ENCODE results near the gene IQSEC2.

The IQSEC2 gene

GRCh38 chrX:53246231-53246630 lies 35.2 kb downstream of the IQSEC2 start:
- H3K36me3 ChIP-seq (ENCODE audit: control insufficient read depth, insufficient read depth, low read length): no peaks in the 10 kb centered on the region
- H3K4me3 ChIP-seq (ENCODE audit: insufficient read depth, low read depth, low read length, poor library complexity, severe bottlenecking): no peak overlapping the region
- DNase-seq: no peak
- H3K27me3 ChIP-seq (replicated peaks; ENCODE audit: control insufficient read depth, insufficient read depth, low read length, poor library complexity, severe bottlenecking): no peaks in the 10 kb centered on the region
- no peaks in the 10 kb centered on the region for H3K4me1 ChIP-seq (ENCODE audit: control insufficient read depth, insufficient read depth, low read length, poor library complexity, severe bottlenecking)
- no peaks in the 10 kb centered on the region for H3K9me3 ChIP-seq (ENCODE audit: control insufficient read depth, low read length)
- H3K27ac ChIP-seq (ENCODE audit: insufficient read depth, low read length, poor library complexity, severe bottlenecking): no peak overlapping the region

- Histone ChIP-seq H3K27me3 (replicated peaks; ENCODE audit: control insufficient read depth, insufficient read depth, low read length, poor library complexity, severe bottlenecking) (no peaks in the 10 kb centered on the region), H3K27ac (ENCODE audit: insufficient read depth, low read length, poor library complexity, severe bottlenecking) (no peak overlapping the region), H3K4me1 (ENCODE audit: control insufficient read depth, insufficient read depth, low read length, poor library complexity, severe bottlenecking) (no peaks in the 10 kb centered on the region), H3K36me3 (ENCODE audit: control insufficient read depth, insufficient read depth, low read length) (no peaks in the 10 kb centered on the region), H3K4me3 (ENCODE audit: insufficient read depth, low read depth, low read length, poor library complexity, severe bottlenecking) (no peak overlapping the region), H3K9me3 (ENCODE audit: control insufficient read depth, low read length) (no peaks in the 10 kb centered on the region)
- DNase-seq: no peak
Observed at GRCh38 chrX:53244610-53245009, 36.8 kb downstream of the IQSEC2 start.

GRCh38 chrX:53242310-53242709 lies 39.1 kb downstream of the IQSEC2 start:
- H3K36me3 ChIP-seq (ENCODE audit: control insufficient read depth, insufficient read depth, low read length): no peaks in the 10 kb centered on the region
- H3K27ac ChIP-seq (ENCODE audit: insufficient read depth, low read length, poor library complexity, severe bottlenecking): no peak overlapping the region
- no peaks in the 10 kb centered on the region for H3K27me3 ChIP-seq (replicated peaks; ENCODE audit: control insufficient read depth, insufficient read depth, low read length, poor library complexity, severe bottlenecking)
- H3K9me3 ChIP-seq (ENCODE audit: control insufficient read depth, low read length): no peaks in the 10 kb centered on the region
- no peaks in the 10 kb centered on the region for H3K4me1 ChIP-seq (ENCODE audit: control insufficient read depth, insufficient read depth, low read length, poor library complexity, severe bottlenecking)
- no peak overlapping the region for H3K4me3 ChIP-seq (ENCODE audit: insufficient read depth, low read depth, low read length, poor library complexity, severe bottlenecking)
- DNase-seq: no peak

- Histone ChIP-seq H3K9me3 (ENCODE audit: control insufficient read depth, low read length) (no peaks in the 10 kb centered on the region), H3K27ac (ENCODE audit: insufficient read depth, low read length, poor library complexity, severe bottlenecking) (no peak overlapping the region), H3K4me1 (ENCODE audit: control insufficient read depth, insufficient read depth, low read length, poor library complexity, severe bottlenecking) (no peaks in the 10 kb centered on the region), H3K36me3 (ENCODE audit: control insufficient read depth, insufficient read depth, low read length) (no peaks in the 10 kb centered on the region), H3K4me3 (ENCODE audit: insufficient read depth, low read depth, low read length, poor library complexity, severe bottlenecking) (no peak overlapping the region), H3K27me3 (replicated peaks; ENCODE audit: control insufficient read depth, insufficient read depth, low read length, poor library complexity, severe bottlenecking) (no peaks in the 10 kb centered on the region)
- DNase-seq: no peak
Observed at GRCh38 chrX:53241558-53241957, 39.8 kb downstream of the IQSEC2 start.

GRCh38 chrX:53239474-53239873 lies 41.9 kb downstream of the IQSEC2 start:
- no peaks in the 10 kb centered on the region for H3K36me3 ChIP-seq (ENCODE audit: control insufficient read depth, insufficient read depth, low read length)
- no peak overlapping the region for H3K4me3 ChIP-seq (ENCODE audit: insufficient read depth, low read depth, low read length, poor library complexity, severe bottlenecking)
- no peak overlapping the region for H3K27ac ChIP-seq (ENCODE audit: insufficient read depth, low read length, poor library complexity, severe bottlenecking)
- H3K4me1 ChIP-seq (ENCODE audit: control insufficient read depth, insufficient read depth, low read length, poor library complexity, severe bottlenecking): no peaks in the 10 kb centered on the region
- no peak for DNase-seq
- no peaks in the 10 kb centered on the region for H3K9me3 ChIP-seq (ENCODE audit: control insufficient read depth, low read length)
- no peaks in the 10 kb centered on the region for H3K27me3 ChIP-seq (replicated peaks; ENCODE audit: control insufficient read depth, insufficient read depth, low read length, poor library complexity, severe bottlenecking)

- no peak for DNase-seq
- Histone ChIP-seq H3K9me3 (ENCODE audit: control insufficient read depth, low read length) (no peaks in the 10 kb centered on the region), H3K27ac (ENCODE audit: insufficient read depth, low read length, poor library complexity, severe bottlenecking) (no peak overlapping the region), H3K4me3 (ENCODE audit: insufficient read depth, low read depth, low read length, poor library complexity, severe bottlenecking) (no peak overlapping the region), H3K4me1 (ENCODE audit: control insufficient read depth, insufficient read depth, low read length, poor library complexity, severe bottlenecking) (no peaks in the 10 kb centered on the region), H3K27me3 (replicated peaks; ENCODE audit: control insufficient read depth, insufficient read depth, low read length, poor library complexity, severe bottlenecking) (no peaks in the 10 kb centered on the region), H3K36me3 (ENCODE audit: control insufficient read depth, insufficient read depth, low read length) (no peaks in the 10 kb centered on the region)
Observed at GRCh38 chrX:53237056-53237455, 44.3 kb downstream of the IQSEC2 start.

GRCh38 chrX:53236025-53236679 lies 45.2 kb downstream of the IQSEC2 start:
- Histone ChIP-seq H3K4me3 (ENCODE audit: insufficient read depth, low read depth, low read length, poor library complexity, severe bottlenecking) (no peak overlapping the region), H3K27ac (ENCODE audit: insufficient read depth, low read length, poor library complexity, severe bottlenecking) (no peak overlapping the region), H3K36me3 (ENCODE audit: control insufficient read depth, insufficient read depth, low read length) (no peaks in the 10 kb centered on the region), H3K9me3 (ENCODE audit: control insufficient read depth, low read length) (no peaks in the 10 kb centered on the region), H3K27me3 (replicated peaks; ENCODE audit: control insufficient read depth, insufficient read depth, low read length, poor library complexity, severe bottlenecking) (no peaks in the 10 kb centered on the region), H3K4me1 (ENCODE audit: control insufficient read depth, insufficient read depth, low read length, poor library complexity, severe bottlenecking) (no peaks in the 10 kb centered on the region)
- no peak for DNase-seq

- Histone ChIP-seq H3K27me3 (replicated peaks; ENCODE audit: control insufficient read depth, insufficient read depth, low read length, poor library complexity, severe bottlenecking) (no peaks in the 10 kb centered on the region), H3K27ac (ENCODE audit: insufficient read depth, low read length, poor library complexity, severe bottlenecking) (no peak overlapping the region), H3K4me3 (ENCODE audit: insufficient read depth, low read depth, low read length, poor library complexity, severe bottlenecking) (no peak overlapping the region), H3K4me1 (ENCODE audit: control insufficient read depth, insufficient read depth, low read length, poor library complexity, severe bottlenecking) (no peaks in the 10 kb centered on the region), H3K9me3 (ENCODE audit: control insufficient read depth, low read length) (no peaks in the 10 kb centered on the region), H3K36me3 (ENCODE audit: control insufficient read depth, insufficient read depth, low read length) (no peaks in the 10 kb centered on the region)
- DNase-seq: no peak
Observed at GRCh38 chrX:53235566-53235965, 45.8 kb downstream of the IQSEC2 start.

- Histone ChIP-seq H3K27me3 (replicated peaks; ENCODE audit: control insufficient read depth, insufficient read depth, low read length, poor library complexity, severe bottlenecking) (no peaks in the 10 kb centered on the region), H3K4me3 (ENCODE audit: insufficient read depth, low read depth, low read length, poor library complexity, severe bottlenecking) (no peak overlapping the region), H3K9me3 (ENCODE audit: control insufficient read depth, low read length) (no peaks in the 10 kb centered on the region), H3K27ac (ENCODE audit: insufficient read depth, low read length, poor library complexity, severe bottlenecking) (no peak overlapping the region), H3K36me3 (ENCODE audit: control insufficient read depth, insufficient read depth, low read length) (no peaks in the 10 kb centered on the region), H3K4me1 (ENCODE audit: control insufficient read depth, insufficient read depth, low read length, poor library complexity, severe bottlenecking) (no peaks in the 10 kb centered on the region)
- DNase-seq: no peak
Observed at GRCh38 chrX:53234484-53234883, 46.9 kb downstream of the IQSEC2 start.

GRCh38 chrX:53233536-53233935 lies 47.8 kb downstream of the IQSEC2 start:
- H3K27me3 ChIP-seq (replicated peaks; ENCODE audit: control insufficient read depth, insufficient read depth, low read length, poor library complexity, severe bottlenecking): no peaks in the 10 kb centered on the region
- no peak overlapping the region for H3K4me3 ChIP-seq (ENCODE audit: insufficient read depth, low read depth, low read length, poor library complexity, severe bottlenecking)
- no peak for DNase-seq
- H3K27ac ChIP-seq (ENCODE audit: insufficient read depth, low read length, poor library complexity, severe bottlenecking): no peak overlapping the region
- H3K4me1 ChIP-seq (ENCODE audit: control insufficient read depth, insufficient read depth, low read length, poor library complexity, severe bottlenecking): no peaks in the 10 kb centered on the region
- H3K9me3 ChIP-seq (ENCODE audit: control insufficient read depth, low read length): no peaks in the 10 kb centered on the region
- H3K36me3 ChIP-seq (ENCODE audit: control insufficient read depth, insufficient read depth, low read length): no peaks in the 10 kb centered on the region

Measured in effector memory CD4-positive, alpha-beta T cell (primary cell).